GM12878 (cell line): ENCODE results near the gene NINJ1. TPM values are rescaled to one million over a fixed set of nuclear protein-coding genes. Genes with fewer than 3 reads are reported as not detected.

Experiments
- BHLHE40 ChIP-seq, 2 experiments: fragments of 450-650 bp in 1 of 2; IDR thresholded peaks; 2 replicates each; pipeline ENCODE4 v1.6.1; 2011 to 2017; ENCODE audit warnings: low read depth in 2 of 2, borderline replicate concordance in 1 of 2, improper control_type of control experiment in 1 of 2, low read length in 1 of 2, mild to moderate bottlenecking in 1 of 2
- EED ChIP-seq: sonication (generic); IDR thresholded peaks from 2 replicates; pipeline ENCODE4 v1.6.1; 2016; ENCODE audit warnings: antibody characterized with exemption, low read depth
- ELK1 ChIP-seq: IDR thresholded peaks from 2 replicates; pipeline ENCODE4 v1.6.1; 2012; ENCODE audit warnings: low read depth, low read length, improper control_type of control experiment
- EP300 ChIP-seq, 2 experiments: fragments of 150-350 bp in 1 of 2; IDR thresholded peaks; 2 replicates each; pipeline ENCODE4 v1.6.1; 2011 to 2012; ENCODE audit warnings: low read depth in 2 of 2, low read length in 2 of 2, borderline replicate concordance in 1 of 2, improper control_type of control experiment in 1 of 2, inconsistent platforms in 1 of 2; ENCODE audit not compliant: control insufficient read depth in 1 of 2
- FOXM1 ChIP-seq: IDR thresholded peaks from 2 replicates; pipeline ENCODE4 v1.6.1; 2012; ENCODE audit warnings: low read depth, mild to moderate bottlenecking, inconsistent platforms, low read length, moderate library complexity
- HDAC6 ChIP-seq: fragments of 200-600 bp; sonication (generic); IDR thresholded peaks from one replicate; pipeline ENCODE4 v1.8.0; 2017; ENCODE audit warnings: antibody characterized with exemption; ENCODE audit not compliant: unreplicated experiment
- IRF3 ChIP-seq: fragments of 450-650 bp; IDR thresholded peaks from 2 replicates; pipeline ENCODE4 v1.6.1; 2014; ENCODE audit warnings: mild to moderate bottlenecking
- IRF4 ChIP-seq: IDR thresholded peaks from 2 replicates; pipeline ENCODE4 v1.6.1; 2011; ENCODE audit warnings: low read depth, low read length
- JUND ChIP-seq: IDR thresholded peaks from 2 replicates; pipeline ENCODE4 v1.6.1; 2012; ENCODE audit warnings: low read depth, mild to moderate bottlenecking, low read length, improper control_type of control experiment, moderate library complexity
- LARP7 ChIP-seq: fragments of 450-650 bp; IDR thresholded peaks from 2 replicates; pipeline ENCODE4 v1.6.1; 2017; ENCODE audit warnings: mild to moderate bottlenecking
- MYC ChIP-seq: IDR thresholded peaks from 2 replicates; pipeline ENCODE4 v1.6.1; 2011; ENCODE audit warnings: mild to moderate bottlenecking, low read length, moderate library complexity, inconsistent platforms; ENCODE audit not compliant: insufficient read depth, insufficient replicate concordance, insufficient read length, severe bottlenecking
- NBN ChIP-seq: fragments of 450-650 bp; IDR thresholded peaks from 2 replicates; pipeline ENCODE4 v1.6.1; 2016
- PRDM15 ChIP-seq: fragments of 450-650 bp; formaldehyde crosslinking; IDR thresholded peaks from 2 replicates; pipeline ENCODE4 v1.4.0; 2020; ENCODE audit warnings: mild to moderate bottlenecking, moderate library complexity
- RBBP5 ChIP-seq: fragments of 200-600 bp; sonication (generic); conservative IDR thresholded peaks from 2 replicates; pipeline ENCODE4 v1.6.1; 2016
- SREBF2 ChIP-seq: IDR thresholded peaks from 2 replicates; pipeline ENCODE4 v1.6.1; 2012; ENCODE audit warnings: mild to moderate bottlenecking, low read length
- SRF ChIP-seq, 2 experiments: IDR thresholded peaks; 2 replicates each; pipeline ENCODE4 v1.6.1; 2011; ENCODE audit warnings: low read depth in 2 of 2, low read length in 2 of 2, mild to moderate bottlenecking in 1 of 2, moderate library complexity in 1 of 2
- TBL1XR1 ChIP-seq: IDR thresholded peaks from 2 replicates; pipeline ENCODE4 v1.6.1; 2012; ENCODE audit warnings: low read depth, low read length, improper control_type of control experiment
- YBX1 ChIP-seq: fragments of 450-650 bp; IDR thresholded peaks from 2 replicates; pipeline ENCODE4 v1.6.1; 2016; ENCODE audit warnings: antibody characterized with exemption
- ZBED1 ChIP-seq: IDR thresholded peaks from 2 replicates; pipeline ENCODE4 v1.6.1; 2016; ENCODE audit warnings: borderline replicate concordance
- ZBTB33 ChIP-seq: fragments of 450-650 bp; IDR thresholded peaks from 2 replicates; pipeline ENCODE4 v1.6.1; 2017; ENCODE audit warnings: mild to moderate bottlenecking
- ZNF207 ChIP-seq: fragments of 450-650 bp; IDR thresholded peaks from 2 replicates; pipeline ENCODE4 v1.6.1; 2014; ENCODE audit warnings: antibody characterized with exemption, mild to moderate bottlenecking, borderline replicate concordance
- ZNF622 ChIP-seq: fragments of 450-650 bp; IDR thresholded peaks from 2 replicates; pipeline ENCODE4 v1.6.1; 2017; ENCODE audit warnings: mild to moderate bottlenecking, inconsistent platforms
- polyA plus RNA-seq, 11 experiments: library from polyadenylated mRNA; depleted of rRNA in 4 of 11; unstranded in 6 of 11; stranded (reverse) in 5 of 11; fragments of >200 nt; fragmentation: Nextera tagmentation in 4 of 11; fragmentation: Illumina TruSeq in 1 of 11; extraction: Ambion mirVana in 4 of 11; extraction: Trizol in 1 of 11; gene quantifications; 1 replicate in 1 of 11; 2 replicates in 10 of 11; pipeline versions ENCODE4 v1.2.1 to v1.2.3, GENCODE V29; 2011 to 2016; ENCODE audit warnings: inconsistent platforms in 2 of 11, missing spikeins in 2 of 11, low read depth in 1 of 11
- total RNA-seq, 4 experiments: library from RNA; depleted of rRNA in 3 of 4; stranded (reverse); fragments of >200 nt in 3 of 4; fragmentation: Illumina TruSeq in 1 of 4; extraction: Trizol in 1 of 4; gene quantifications; 2 replicates each; pipeline versions ENCODE4 v1.2.1 to v1.2.3, GENCODE V29; 2013 to 2021

The NINJ1 gene
- total and polyA plus RNA-seq, 10 of the 15 experiments (the other 5 are each of a cell fraction or from before 2014, with no cell fraction given): 0.64 to 33.5 (median 17.1) TPM

- TF ChIP-seq SRF (IDR thresholded peaks at IDR 0.05; ENCODE audit: low read depth in 2 of 2, low read length in 2 of 2): no peak
- no peak for TF ChIP-seq YBX1
- no peak for TF ChIP-seq ELK1
- TF ChIP-seq IRF3: no peak; the same call in 1 of the 2 replicates
- no peak for TF ChIP-seq HDAC6
- no peak for TF ChIP-seq EED
- TF ChIP-seq ZBED1: no peak
- TF ChIP-seq NBN: no peak
- no peak for TF ChIP-seq PRDM15
- peak in 1 of 2 experiments; percentile 52; a peak in 1 of 4 replicates for TF ChIP-seq BHLHE40 (IDR thresholded peaks at IDR 0.05; ENCODE audit: borderline replicate concordance in 1 of 2, low read depth in 2 of 2, low read length in 1 of 2)
- TF ChIP-seq RBBP5: no peak
- TF ChIP-seq JUND: no peak
- peak; percentile 94 for TF ChIP-seq ZNF207
- TF ChIP-seq SREBF2: no peak
- no peak for TF ChIP-seq TBL1XR1
- no peak for TF ChIP-seq ZNF622
- TF ChIP-seq EP300 (IDR thresholded peaks at IDR 0.05; ENCODE audit: borderline replicate concordance in 1 of 2, control insufficient read depth in 1 of 2, low read depth in 2 of 2, low read length in 2 of 2): no peak
- no peak for TF ChIP-seq IRF4
- TF ChIP-seq ZBTB33: no peak
- peak; percentile 97 for TF ChIP-seq LARP7
- no peak for TF ChIP-seq FOXM1
- no peak for TF ChIP-seq MYC
These were observed 37.8 kb downstream of the NINJ1 start, which contains the start of gene CARD19 (continued) for GRCh38 chr9:93096131-93096802.
